AG04450 (cell line): Measurements from ENCODE around the gene MT1H. TPM values are rescaled to one million over a fixed set of nuclear protein-coding genes. Genes with fewer than 3 reads are reported as not detected.

Source experiments
- CTCF ChIA-PET: fragments of 300-600, 350-600 bp; formaldehyde crosslinking; extraction: SDS; loops from one replicate; lab custom pipeline; 2022; ENCODE audit warnings: antibody characterized with exemption, inconsistent platforms; lab: Charles Lee
- POLR2A ChIA-PET: fragments of 350-600 bp; formaldehyde crosslinking; extraction: SDS; loops from one replicate; lab custom pipeline; 2021; ENCODE audit warnings: antibody characterized with exemption, inconsistent platforms; lab: Yijun Ruan, JAX
- DNase-seq: peaks from one replicate; pipeline ENCODE4 v3.0.0-alpha.2; 2011; ENCODE audit warnings: low read depth, low spot score
- H3K27ac ChIP-seq: one replicate; pipeline ENCODE4 v1.5.1; 2012; ENCODE audit warnings: low read depth, low read length, control low read depth
- H3K27me3 ChIP-seq: one replicate; pipeline ENCODE4 v1.6.0; 2012; ENCODE audit warnings: low read length; ENCODE audit not compliant: control insufficient read depth, insufficient read depth
- H3K4me3 ChIP-seq: 2 replicates; pipeline ENCODE4 v1.5.1; 2011; ENCODE audit warnings: mild to moderate bottlenecking, low read depth, low read length, control low read depth
- H3K9me3 ChIP-seq: 2 replicates; pipeline ENCODE4 v1.5.1; 2012; ENCODE audit warnings: low read length; ENCODE audit not compliant: control insufficient read depth, insufficient read depth
- CTCF ChIP-seq: IDR thresholded peaks from 2 replicates; pipeline ENCODE4 v1.5.1; 2011; ENCODE audit warnings: low read depth, low read length, control low read depth, inconsistent platforms
- polyA plus RNA-seq: library from polyadenylated mRNA; depleted of rRNA; stranded (reverse); fragments of >200 nt; gene quantifications from 2 replicates; pipeline ENCODE4 v1.2.3, GENCODE V29; 2011

MT1H gene
- polyA plus RNA-seq, 1 experiment: not detected

GRCh38 chr16:56645838-56646237, 23.8 kb upstream of the MT1H start:
- ChIA-PET CTCF (no interaction called here), POLR2A (no interaction called here)
- Histone ChIP-seq H3K4me3 (no peak overlapping the region), H3K9me3 (no peaks in the 10 kb centered on the region; the same call in 1 of the 2 replicates), H3K27ac (no peak overlapping the region), H3K27me3 (peaks cover 85% of the 10 kb centered on the region)
- TF ChIP-seq CTCF: no peak
- no peak for DNase-seq

GRCh38 chr16:56647641-56648431, 21.8 kb upstream of the MT1H start:
- Histone ChIP-seq H3K27me3 (peaks cover 91% of the 10 kb centered on the region), H3K9me3 (no peaks in the 10 kb centered on the region; the same call in 1 of the 2 replicates), H3K4me3 (no peak overlapping the region), H3K27ac (no peak overlapping the region)
- ChIA-PET CTCF (interaction anchor here (1.6 kb wide), 1 partner anchor 53 kb away, joined by 4 read pairs; no protein-coding TSS in a partner anchor), POLR2A (no interaction called here)
- no peak for DNase-seq
- TF ChIP-seq CTCF: no peak

GRCh38 chr16:56649271-56649670, 20.3 kb upstream of the MT1H start:
- peaks cover 78% of the 10 kb centered on the region for H3K27me3 ChIP-seq
- DNase-seq: no peak
- no peak for TF ChIP-seq CTCF
- H3K9me3 ChIP-seq: no peaks in the 10 kb centered on the region; the same call in 1 of the 2 replicates
- H3K27ac ChIP-seq: no peak overlapping the region
- H3K4me3 ChIP-seq: no peak overlapping the region
- CTCF ChIA-PET: interaction anchor here (1.6 kb wide), 1 partner anchor 52 kb away, joined by 4 read pairs; no protein-coding TSS in a partner anchor
- POLR2A ChIA-PET: no interaction called here

- TF ChIP-seq CTCF: no peak
- DNase-seq: no peak
- Histone ChIP-seq H3K4me3 (no peak overlapping the region), H3K27ac (no peak overlapping the region), H3K27me3 (peaks cover 72% of the 10 kb centered on the region), H3K9me3 (no peaks in the 10 kb centered on the region; the same call in 1 of the 2 replicates)
- CTCF ChIA-PET: no interaction called here
- POLR2A ChIA-PET: no interaction called here
These were observed 19.8 kb upstream of the MT1H start for GRCh38 chr16:56649820-56650219.

GRCh38 chr16:56651586-56651985, 18.0 kb upstream of the MT1H start, which contains the start of gene MT1B:
MT1B (plus strand) TSS chr16:56651886; CDS start chr16:56651954, 68 bp downstream.
- POLR2A ChIA-PET: no interaction called here
- H3K4me3 ChIP-seq: no peak within 1 kb of the TSS
- TF ChIP-seq CTCF: no peak
- no peak for DNase-seq
- no peaks in the 10 kb centered on the region; the same call in 1 of the 2 replicates for H3K9me3 ChIP-seq
- CTCF ChIA-PET: no interaction called here
- peaks cover 61% of the 10 kb centered on the region for H3K27me3 ChIP-seq
- no peak within 1 kb of the TSS for H3K27ac ChIP-seq
